Subcutaneous adipose tissue (tissue), 4 donors: ENCODE results near the gene DEDD. TPM values are rescaled to one million over a fixed set of nuclear protein-coding genes. Genes with fewer than 3 reads are reported as not detected.

ENCODE experiments used
- CTCF ChIP-seq: fragments of 450-650 bp; IDR thresholded peaks from one replicate; pipeline ENCODE4 v1.5.1; 2016; ENCODE audit warnings: low read depth, mild to moderate bottlenecking, control low read depth, antibody characterized with exemption, moderate library complexity
- total RNA-seq, 4 donors: library from RNA; depleted of rRNA; stranded (reverse); fragments of >200 nt; gene quantifications; one replicate each; pipeline ENCODE4 v1.1.0, GENCODE V29; 2016

The DEDD gene
- total RNA-seq, 4 donors from 2014 or later, result 25.2 to 36.8 (median 36.4) TPM

DNA sequence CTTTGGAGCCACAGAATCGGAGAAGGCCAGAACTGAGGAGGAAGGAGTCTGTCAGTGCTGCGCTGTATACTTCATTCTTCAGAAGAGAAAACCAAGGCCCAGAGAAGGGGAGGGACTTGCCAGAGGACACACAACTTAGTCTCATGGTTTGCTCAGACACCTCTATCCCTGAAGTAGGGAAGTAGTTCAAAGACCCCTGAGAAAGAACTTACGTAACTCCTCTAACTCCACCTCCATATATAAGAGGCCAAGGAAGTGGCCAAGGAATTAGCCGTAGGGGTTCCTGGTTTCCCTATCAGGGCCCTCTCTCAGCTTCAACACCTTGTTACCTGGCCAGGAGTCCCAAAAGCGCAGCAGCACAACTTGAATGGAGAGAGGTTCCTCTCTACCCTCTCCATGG is 42.5 kb downstream of the DEDD start:
- TF ChIP-seq CTCF, result no peak

GRCh38 chr1:161089251-161089924 is 43.1 kb downstream of the DEDD start, which contains the start of gene NECTIN4:
Gene NECTIN4 (minus strand): TSS chr1:161089558. CDS start chr1:161089296, 262 bp downstream.
- TF ChIP-seq CTCF, result no peak

GRCh38 chr1:161088587-161089110 is 43.8 kb downstream of the DEDD start:
- TF ChIP-seq CTCF, result no peak

- TF ChIP-seq CTCF, result no peak
Observed at GRCh38 chr1:161086457-161086856, 46.0 kb downstream of the DEDD start.

- no peak for TF ChIP-seq CTCF
Observed at GRCh38 chr1:161085165-161085564, 47.3 kb downstream of the DEDD start.

DNA sequence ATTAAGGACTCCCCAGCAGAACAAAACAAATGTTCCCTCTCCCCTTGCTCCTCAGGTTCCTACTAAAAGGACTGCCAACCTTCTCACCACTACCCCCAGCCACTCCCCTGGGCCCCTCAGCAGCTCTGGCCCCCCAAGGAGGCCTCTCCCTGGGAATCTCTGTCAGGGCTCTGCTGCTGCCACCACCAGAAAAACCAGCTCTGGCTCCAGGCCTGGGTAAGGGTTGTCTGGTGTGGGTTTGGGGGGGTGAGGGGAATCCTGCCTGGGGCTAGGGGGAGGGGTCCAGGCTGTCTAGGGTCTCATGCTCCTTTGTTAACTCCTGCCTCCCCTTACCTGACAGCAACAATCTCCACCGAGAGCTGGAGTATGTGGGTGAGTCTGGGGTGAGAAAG is 47.9 kb downstream of the DEDD start:
- TF ChIP-seq CTCF, result no peak

- no peak for TF ChIP-seq CTCF
Observed at GRCh38 chr1:161083748-161084596, 48.5 kb downstream of the DEDD start.
